GM10266 (cell line): Measurements from ENCODE around the gene CADM1.

Experiments
- DNase-seq: peaks from one replicate; pipeline ENCODE4 v3.0.0; 2012; ENCODE audit errors: extremely low spot score
- TF ChIP-seq, protein P1 (sequence below): IDR thresholded peaks from 2 replicates; pipeline ENCODE4 v1.5.1; 2012; ENCODE audit warnings: mild to moderate bottlenecking, low read depth; ENCODE audit not compliant: control insufficient read depth, insufficient read depth; ENCODE audit errors: missing control alignments

Gene CADM1

DNA sequence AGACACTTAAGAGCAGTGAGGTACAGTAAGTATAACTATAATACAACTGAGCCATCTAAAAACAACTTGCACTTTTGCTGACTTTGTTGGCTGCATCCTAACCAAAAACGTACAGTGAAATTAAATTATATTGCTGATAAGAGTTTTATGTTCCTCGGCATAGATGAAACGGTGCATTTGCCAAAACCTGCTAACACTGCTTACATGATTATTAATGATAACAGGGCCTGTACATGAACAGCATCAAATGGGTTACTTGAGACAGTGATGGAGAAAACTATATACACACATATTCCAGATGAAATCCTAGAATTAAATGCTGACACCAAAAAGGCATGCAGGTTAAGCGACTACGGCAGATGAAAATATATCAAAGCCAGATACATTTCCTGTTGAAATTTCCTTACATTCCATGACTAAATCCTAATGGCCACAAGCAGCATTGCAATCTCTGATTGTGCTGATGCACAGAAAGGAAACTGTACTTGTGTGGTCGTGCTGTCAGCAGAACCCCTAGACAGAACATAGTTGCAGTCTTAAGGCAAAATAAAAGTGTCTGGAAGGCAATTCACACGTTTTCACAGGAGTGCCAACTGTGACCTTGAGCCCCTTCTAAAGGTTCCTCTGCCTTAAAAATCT is 143.9 kb downstream of the CADM1 start:
- TF ChIP-seq, protein P1, sequence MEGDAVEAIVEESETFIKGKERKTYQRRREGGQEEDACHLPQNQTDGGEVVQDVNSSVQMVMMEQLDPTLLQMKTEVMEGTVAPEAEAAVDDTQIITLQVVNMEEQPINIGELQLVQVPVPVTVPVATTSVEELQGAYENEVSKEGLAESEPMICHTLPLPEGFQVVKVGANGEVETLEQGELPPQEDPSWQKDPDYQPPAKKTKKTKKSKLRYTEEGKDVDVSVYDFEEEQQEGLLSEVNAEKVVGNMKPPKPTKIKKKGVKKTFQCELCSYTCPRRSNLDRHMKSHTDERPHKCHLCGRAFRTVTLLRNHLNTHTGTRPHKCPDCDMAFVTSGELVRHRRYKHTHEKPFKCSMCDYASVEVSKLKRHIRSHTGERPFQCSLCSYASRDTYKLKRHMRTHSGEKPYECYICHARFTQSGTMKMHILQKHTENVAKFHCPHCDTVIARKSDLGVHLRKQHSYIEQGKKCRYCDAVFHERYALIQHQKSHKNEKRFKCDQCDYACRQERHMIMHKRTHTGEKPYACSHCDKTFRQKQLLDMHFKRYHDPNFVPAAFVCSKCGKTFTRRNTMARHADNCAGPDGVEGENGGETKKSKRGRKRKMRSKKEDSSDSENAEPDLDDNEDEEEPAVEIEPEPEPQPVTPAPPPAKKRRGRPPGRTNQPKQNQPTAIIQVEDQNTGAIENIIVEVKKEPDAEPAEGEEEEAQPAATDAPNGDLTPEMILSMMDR = no peak
- no peak for DNase-seq

DNA sequence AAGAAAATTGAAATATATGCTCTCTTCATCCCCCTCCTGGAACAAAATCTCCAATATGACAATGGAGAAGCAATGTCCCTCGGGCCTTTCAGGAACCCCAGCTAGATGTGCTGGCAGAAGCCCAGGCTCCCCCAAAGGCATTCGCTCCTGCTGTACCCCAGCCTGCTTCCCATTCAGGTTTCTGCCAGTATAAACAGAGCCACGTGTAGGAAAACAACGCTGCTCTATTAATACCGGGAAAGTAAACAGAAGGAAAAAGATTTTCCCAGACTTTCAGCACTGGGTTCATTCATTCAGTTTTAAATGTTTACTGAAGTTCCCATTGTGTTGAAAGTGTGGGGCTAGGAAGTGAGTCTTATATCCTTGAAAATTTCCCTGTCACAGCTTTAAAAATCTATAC is 147.1 kb downstream of the CADM1 start:
- TF ChIP-seq, protein P1 = no peak
- DNase-seq = no peak

DNA sequence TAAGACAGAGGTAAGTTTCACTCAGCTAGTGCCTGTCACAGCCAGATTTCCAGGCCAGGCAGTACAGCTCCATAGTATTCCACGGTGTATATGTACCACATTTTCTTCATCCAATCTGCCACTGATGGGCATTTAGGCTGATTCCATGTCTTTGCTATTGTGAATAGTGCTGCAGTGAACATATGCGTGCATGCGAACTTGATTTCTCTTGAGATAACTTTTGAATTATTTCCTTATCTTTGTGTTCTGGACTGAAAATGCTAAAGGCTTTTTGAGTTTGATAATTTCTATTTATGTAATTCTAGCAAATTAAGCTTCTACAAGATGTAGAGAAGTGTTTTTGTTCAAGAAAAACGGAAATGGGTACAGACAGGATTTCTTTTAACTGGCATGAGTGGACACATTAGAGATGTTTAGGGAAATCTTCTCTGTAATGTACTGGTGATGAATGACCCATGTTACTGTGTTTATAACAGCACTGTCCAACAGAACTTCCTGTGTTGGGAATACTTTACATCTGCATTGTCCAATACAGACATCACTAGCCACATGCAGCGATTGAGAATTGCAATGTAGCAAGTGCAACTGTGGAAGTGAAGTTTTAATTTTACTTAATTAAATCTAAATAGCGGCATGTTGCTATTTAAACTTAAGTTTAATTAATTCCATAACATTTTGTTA is 151.3 kb downstream of the CADM1 start:
- DNase-seq = no peak
- TF ChIP-seq, protein P1 = no peak

DNA sequence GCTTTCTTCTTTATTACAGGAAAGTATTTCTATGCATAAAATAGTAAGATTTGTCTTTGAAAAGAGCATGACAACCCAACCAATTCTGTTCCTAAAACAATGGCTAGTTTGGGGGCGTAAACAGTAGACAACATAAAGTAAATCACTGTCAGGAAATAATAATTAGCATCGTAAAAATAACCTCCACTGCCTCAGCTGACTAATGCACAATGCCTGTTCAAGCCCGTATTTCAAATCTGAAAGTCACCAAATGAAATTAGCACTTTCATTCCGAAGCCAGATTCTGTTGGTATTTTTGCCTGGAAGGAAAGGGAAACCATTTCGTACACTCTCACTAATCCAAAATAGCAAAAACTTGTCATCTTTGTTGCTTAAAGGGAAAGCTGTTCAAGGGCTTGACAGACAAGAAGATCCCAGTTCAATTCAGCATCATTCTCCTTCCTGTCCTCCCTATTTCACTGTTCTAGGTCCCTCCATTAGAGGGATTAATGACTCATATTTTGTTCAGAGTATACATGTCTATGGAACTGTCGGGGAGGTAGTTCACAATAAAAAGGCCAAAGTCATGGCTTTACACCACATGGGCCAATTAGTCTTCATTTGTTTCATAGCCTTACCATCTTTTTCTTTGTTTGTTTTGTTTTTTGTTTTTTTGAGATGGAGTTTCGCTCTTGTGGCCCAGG is 154.7 kb downstream of the CADM1 start:
- TF ChIP-seq, protein P1 = no peak
- no peak for DNase-seq

DNA sequence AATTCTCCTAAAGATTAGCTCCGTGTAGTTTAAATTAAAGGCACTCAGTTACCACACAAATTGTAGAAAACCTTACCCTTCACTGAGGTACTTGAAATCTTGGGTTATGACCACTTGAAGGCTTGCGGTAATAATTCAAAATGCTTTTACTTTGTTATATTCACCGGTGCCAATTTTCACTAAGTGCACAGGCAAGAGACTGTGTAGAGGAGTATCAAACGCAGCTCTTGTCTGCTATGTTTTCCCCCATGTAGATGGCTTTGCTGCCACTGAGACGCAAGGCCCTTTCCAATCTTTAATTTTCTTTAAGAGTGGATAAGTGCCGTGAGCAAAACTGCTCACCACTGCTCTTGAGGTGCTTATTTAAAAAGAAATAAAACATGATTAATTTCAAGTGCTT is 155.8 kb downstream of the CADM1 start:
- no peak for DNase-seq
- TF ChIP-seq, protein P1 = no peak

DNA sequence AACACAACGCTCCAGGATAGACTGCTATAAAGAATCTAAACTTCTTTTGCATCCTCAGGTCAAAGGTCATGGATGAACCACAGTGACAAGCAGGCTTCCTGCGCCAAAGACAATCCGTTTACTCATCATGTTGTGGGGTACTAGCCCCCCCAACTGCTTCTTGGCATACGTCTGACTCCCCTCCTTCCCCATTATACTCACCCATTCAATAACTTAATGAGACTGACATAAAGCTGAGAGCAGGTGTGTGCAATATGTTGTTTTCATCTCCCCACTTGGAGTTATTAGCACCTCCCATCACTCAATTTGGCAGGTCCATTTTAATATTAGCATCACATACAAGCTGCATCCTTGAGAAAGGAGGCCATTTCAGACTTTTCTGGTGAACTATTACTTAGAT is 157.1 kb downstream of the CADM1 start:
- TF ChIP-seq, protein P1 = no peak
- no peak for DNase-seq

DNA sequence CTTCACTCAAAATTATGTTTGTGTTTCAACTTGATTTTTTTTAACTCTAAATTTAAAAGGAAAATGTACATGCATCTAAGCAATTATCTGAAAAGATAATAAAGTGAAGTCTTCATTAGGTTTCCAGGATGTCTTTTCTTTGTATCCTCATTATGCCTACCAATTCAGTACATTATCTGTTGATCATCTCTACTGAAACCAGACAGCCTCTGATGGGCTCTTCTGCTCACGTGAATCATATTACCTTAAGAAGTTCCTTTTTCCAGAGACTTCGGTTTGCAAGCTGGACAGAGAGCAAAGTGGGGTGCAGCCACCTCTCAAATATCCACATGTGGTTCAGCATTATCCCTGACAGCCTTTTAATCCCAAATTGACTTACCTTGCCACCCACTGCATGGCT is 158.4 kb downstream of the CADM1 start:
- no peak for DNase-seq
- TF ChIP-seq, protein P1 = no peak
